Measurements from ENCODE around the gene FBXL7.

- TF ChIP-seq FOXM1 (IDR thresholded peaks at IDR 0.05; ENCODE audit: borderline replicate concordance, low read depth) (no peak), REST (IDR thresholded peaks at IDR 0.05; ENCODE audit: low read depth) (no peak), EP300 (IDR thresholded peaks at IDR 0.05; ENCODE audit: borderline replicate concordance) (no peak), CEBPB (IDR thresholded peaks at IDR 0.05) (no peak), RAD21 (IDR thresholded peaks at IDR 0.05; ENCODE audit: low read depth) (no peak), YY1 (IDR thresholded peaks at IDR 0.05; ENCODE audit: low read depth) (no peak), TAF1 (IDR thresholded peaks at IDR 0.05; ENCODE audit: low read depth) (no peak), EGR1 (IDR thresholded peaks at IDR 0.05) (no peak), NFIC (IDR thresholded peaks at IDR 0.05) (no peak), TEAD4 (IDR thresholded peaks at IDR 0.05) (no peak), CREB1 (IDR thresholded peaks at IDR 0.05; ENCODE audit: low read depth) (no peak)
These were observed 194.8 kb downstream of the FBXL7 start for GRCh38 chr5:15694696-15695214.

Measured in Ishikawa (cell line).